Hepatocyte (in vitro differentiated cells): ENCODE results near the gene NEB. TPM values are rescaled to one million over a fixed set of nuclear protein-coding genes. Genes with fewer than 3 reads are reported as not detected.

Experiments used
- DNase-seq: peaks from one replicate; pipeline ENCODE4 v3.0.0-alpha.2; 2016; ENCODE audit warnings: low spot score
- H2AFZ ChIP-seq: fragments of 200-600 bp; sonication (generic); 2 replicates; pipeline ENCODE4 v1.6.0; 2016; ENCODE audit warnings: antibody characterized with exemption, mild to moderate bottlenecking
- H3K27ac ChIP-seq: fragments of 200-600 bp; sonication (generic); 2 replicates; pipeline ENCODE4 v1.5.1; 2016; ENCODE audit warnings: mild to moderate bottlenecking
- H3K27me3 ChIP-seq: fragments of 200-600 bp; sonication (generic); 2 replicates; pipeline ENCODE4 v1.6.1; 2016
- H3K36me3 ChIP-seq: fragments of 200-600 bp; sonication (generic); replicated peaks from 2 replicates; pipeline ENCODE4 v1.5.1; 2016; ENCODE audit warnings: low read depth; ENCODE audit not compliant: insufficient read depth
- H3K4me1 ChIP-seq: fragments of 200-600 bp; sonication (generic); 2 replicates; pipeline ENCODE4 v1.5.1; 2016; ENCODE audit warnings: mild to moderate bottlenecking, moderate library complexity; ENCODE audit not compliant: insufficient read depth
- H3K4me2 ChIP-seq: fragments of 200-600 bp; sonication (generic); 2 replicates; pipeline ENCODE4 v1.6.0; 2016
- H3K4me3 ChIP-seq: fragments of 200-600 bp; sonication (generic); 2 replicates; pipeline ENCODE4 v1.5.1; 2016; ENCODE audit warnings: mild to moderate bottlenecking
- H3K79me2 ChIP-seq: fragments of 200-600 bp; sonication (generic); 2 replicates; pipeline ENCODE4 v1.6.0; 2017; ENCODE audit warnings: mild to moderate bottlenecking
- H3K9me2 ChIP-seq: fragments of 200-600 bp; sonication (generic); replicated peaks from 2 replicates; pipeline ENCODE4 v1.6.0; 2017; ENCODE audit warnings: mild to moderate bottlenecking; ENCODE audit not compliant: insufficient read depth
- H3K9me3 ChIP-seq: fragments of 200-600 bp; sonication (generic); 2 replicates; pipeline ENCODE4 v1.5.1; 2016; ENCODE audit warnings: low read depth, mild to moderate bottlenecking
- H4K20me1 ChIP-seq: fragments of 200-600 bp; sonication (generic); 2 replicates; pipeline ENCODE4 v1.6.0; 2016; ENCODE audit warnings: mild to moderate bottlenecking; ENCODE audit not compliant: insufficient read depth, poor library complexity, severe bottlenecking
- EZH2 ChIP-seq: fragments of 200-600 bp; sonication (generic); IDR thresholded peaks from 2 replicates; pipeline ENCODE4 v1.6.1; 2016; ENCODE audit warnings: antibody characterized with exemption, mild to moderate bottlenecking, borderline replicate concordance
- EZH2phosphoT487 ChIP-seq: fragments of 200-600 bp; sonication (generic); IDR thresholded peaks from one replicate; pipeline ENCODE4 v1.6.1; 2018; ENCODE audit warnings: antibody characterized with exemption, mild to moderate bottlenecking, low read depth, moderate library complexity; ENCODE audit not compliant: unreplicated experiment, severe bottlenecking
- whole genome bisulfite sequencing: methylation state at CpG from one replicate; pipeline ENCODE4 v1.1.6; 2016; ENCODE audit warnings: low lambda C conversion rate; ENCODE audit errors: missing lambda C conversion rate; 5-methylcytosine and 5-hydroxymethylcytosine counted together
- polyA plus RNA-seq: library from polyadenylated mRNA; unstranded; fragments of >200 nt; fragmentation: Nextera tagmentation; extraction: Ambion mirVana; gene quantifications from 2 replicates; pipeline ENCODE4 v1.2.1, GENCODE V29; 2016
- total RNA-seq: library from RNA; depleted of rRNA; stranded (reverse); fragments of >200 nt; gene quantifications from 2 replicates; pipeline ENCODE4 v1.2.3, GENCODE V29; 2014
- TF ChIP-seq, protein P1 (sequence below): fragments of 200-600 bp; sonication (generic); IDR thresholded peaks from 2 replicates; pipeline ENCODE4 v1.5.1; 2016; ENCODE audit warnings: antibody characterized with exemption, mild to moderate bottlenecking; ENCODE audit not compliant: poor library complexity

Gene NEB
- total and polyA plus RNA-seq, 2 experiments from 2014 or later: 0.75 to 2.2 TPM

DNA sequence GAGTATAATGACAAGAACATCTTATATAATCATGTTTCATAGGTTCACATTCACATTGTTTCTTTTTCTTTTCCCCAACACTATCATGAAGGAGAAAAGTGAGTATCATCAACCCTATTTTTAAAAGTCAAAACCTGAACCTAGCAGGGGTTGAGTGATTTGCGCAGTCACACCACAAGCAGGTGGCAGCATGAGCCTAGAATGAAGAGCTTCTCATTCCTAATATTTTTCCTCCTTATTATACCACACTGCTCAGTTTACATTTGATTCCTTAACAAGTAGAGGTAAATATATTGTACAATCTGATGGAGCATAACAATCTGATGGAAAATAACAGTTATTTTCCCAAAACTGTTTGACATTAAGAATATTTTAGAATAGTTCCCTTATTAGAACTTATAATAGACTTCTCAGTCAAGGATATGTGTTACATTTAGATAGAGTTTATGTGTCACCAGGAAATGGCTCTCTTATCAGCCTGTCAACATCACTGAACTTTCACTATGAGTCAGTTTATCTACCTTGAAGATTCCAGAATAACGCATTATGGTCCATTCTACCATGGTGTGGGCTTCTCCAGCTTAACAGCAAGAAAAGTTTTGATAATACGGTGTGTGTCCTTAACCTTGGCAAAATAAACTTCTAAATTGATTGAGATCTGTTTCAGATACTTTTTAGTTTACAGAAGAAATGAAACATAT, 119.5 kb downstream of the NEB start:
- no peak for TF ChIP-seq EZH2
- TF ChIP-seq, protein P1, sequence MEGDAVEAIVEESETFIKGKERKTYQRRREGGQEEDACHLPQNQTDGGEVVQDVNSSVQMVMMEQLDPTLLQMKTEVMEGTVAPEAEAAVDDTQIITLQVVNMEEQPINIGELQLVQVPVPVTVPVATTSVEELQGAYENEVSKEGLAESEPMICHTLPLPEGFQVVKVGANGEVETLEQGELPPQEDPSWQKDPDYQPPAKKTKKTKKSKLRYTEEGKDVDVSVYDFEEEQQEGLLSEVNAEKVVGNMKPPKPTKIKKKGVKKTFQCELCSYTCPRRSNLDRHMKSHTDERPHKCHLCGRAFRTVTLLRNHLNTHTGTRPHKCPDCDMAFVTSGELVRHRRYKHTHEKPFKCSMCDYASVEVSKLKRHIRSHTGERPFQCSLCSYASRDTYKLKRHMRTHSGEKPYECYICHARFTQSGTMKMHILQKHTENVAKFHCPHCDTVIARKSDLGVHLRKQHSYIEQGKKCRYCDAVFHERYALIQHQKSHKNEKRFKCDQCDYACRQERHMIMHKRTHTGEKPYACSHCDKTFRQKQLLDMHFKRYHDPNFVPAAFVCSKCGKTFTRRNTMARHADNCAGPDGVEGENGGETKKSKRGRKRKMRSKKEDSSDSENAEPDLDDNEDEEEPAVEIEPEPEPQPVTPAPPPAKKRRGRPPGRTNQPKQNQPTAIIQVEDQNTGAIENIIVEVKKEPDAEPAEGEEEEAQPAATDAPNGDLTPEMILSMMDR: no peak
- TF ChIP-seq EZH2phosphoT487: no peak
- WGBS: 85% methylated on average over 3 of the region's 3 CpGs
- no peaks in the 10 kb centered on the region for H3K9me2 ChIP-seq
- no peaks in the 10 kb centered on the region for H3K9me3 ChIP-seq
- H4K20me1 ChIP-seq: no peaks in the 10 kb centered on the region
- H3K79me2 ChIP-seq: no peaks in the 10 kb centered on the region
- no peak overlapping the region for H2AFZ ChIP-seq
- no peaks in the 10 kb centered on the region for H3K4me1 ChIP-seq
- no peak for DNase-seq
- H3K27ac ChIP-seq: no peak overlapping the region
- H3K27me3 ChIP-seq: no peaks in the 10 kb centered on the region
- H3K36me3 ChIP-seq: no peaks in the 10 kb centered on the region
- H3K4me3 ChIP-seq: no peak overlapping the region
- H3K4me2 ChIP-seq: no peak overlapping the region

DNA sequence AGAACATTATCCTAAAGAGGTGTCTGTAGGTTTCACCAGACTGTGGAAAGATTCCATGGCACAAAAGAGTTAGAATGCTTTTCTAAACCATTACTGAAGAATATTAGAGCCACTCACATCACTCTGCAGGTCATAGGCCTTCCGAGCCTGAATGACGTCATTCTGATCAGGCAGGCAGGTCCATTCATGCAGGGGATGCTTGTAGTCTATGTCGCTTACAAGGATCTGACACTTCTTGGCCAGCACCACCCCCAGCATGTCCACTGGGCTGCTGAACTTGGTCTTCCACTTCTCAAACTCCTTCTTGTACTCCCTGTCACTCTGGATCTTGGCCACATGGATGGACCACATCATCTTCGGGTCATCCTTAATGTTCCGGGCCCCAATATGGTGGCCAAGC, 120.1 kb downstream of the NEB start:
- Histone ChIP-seq H3K27me3 (no peaks in the 10 kb centered on the region), H2AFZ (no peak overlapping the region), H3K36me3 (no peaks in the 10 kb centered on the region), H3K79me2 (no peaks in the 10 kb centered on the region), H3K9me2 (no peaks in the 10 kb centered on the region), H3K4me2 (no peak overlapping the region), H3K4me3 (no peak overlapping the region), H3K27ac (no peak overlapping the region), H3K4me1 (no peaks in the 10 kb centered on the region), H4K20me1 (no peaks in the 10 kb centered on the region), H3K9me3 (no peaks in the 10 kb centered on the region)
- no peak for DNase-seq
- WGBS: 98% methylated on average over 5 of the region's 5 CpGs
- TF ChIP-seq, protein P1: no peak
- TF ChIP-seq EZH2phosphoT487 (no peak), EZH2 (no peak)

DNA sequence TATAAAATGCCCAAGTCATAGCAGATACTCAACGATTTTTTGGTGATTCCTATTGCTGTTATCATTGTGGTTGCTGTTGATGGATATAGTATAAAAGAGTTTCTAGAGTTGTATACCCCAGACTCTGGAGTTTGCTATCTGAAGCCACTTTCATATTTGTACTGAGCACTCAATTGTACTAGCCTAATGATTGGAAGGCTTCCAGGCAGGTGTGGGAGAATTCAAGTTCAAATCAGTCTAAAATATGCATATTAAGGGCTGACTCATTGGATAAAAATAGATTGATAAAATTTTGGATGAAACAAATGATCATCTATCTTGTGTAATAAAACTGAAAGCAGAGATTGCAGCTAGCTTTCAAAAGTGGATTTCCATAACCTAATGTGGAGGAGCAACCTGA, 122.9 kb downstream of the NEB start:
- Histone ChIP-seq H3K36me3 (no peaks in the 10 kb centered on the region), H3K27me3 (no peaks in the 10 kb centered on the region), H3K9me3 (no peaks in the 10 kb centered on the region), H3K9me2 (no peaks in the 10 kb centered on the region), H3K4me1 (no peaks in the 10 kb centered on the region), H3K27ac (no peak overlapping the region), H3K4me2 (no peak overlapping the region), H3K79me2 (no peaks in the 10 kb centered on the region), H4K20me1 (no peaks in the 10 kb centered on the region), H3K4me3 (no peak overlapping the region), H2AFZ (no peak overlapping the region)
- no peak for DNase-seq
- TF ChIP-seq EZH2 (no peak), EZH2phosphoT487 (no peak)
- TF ChIP-seq, protein P1: no peak
- 68% methylated on average over 1 of the region's 1 CpG for WGBS
